Large intestine (tissue), 3 donors: ENCODE measurements around the gene CEP164. TPM values are rescaled to one million over a fixed set of nuclear protein-coding genes. Genes with fewer than 3 reads are reported as not detected.
A peak's percentile ranks its signal among the peaks of the same experiment; 100 is the strongest.

ENCODE experiments used
- DNase-seq, 2 donors: peaks; one replicate each; pipeline versions ENCODE4 v3.0.0 to v3.0.0-alpha.2; 2013
- H3K27ac ChIP-seq: one replicate; pipeline ENCODE4 v1.5.1; 2013; ENCODE audit warnings: low read length
- H3K27me3 ChIP-seq: 2 replicates; pipeline ENCODE4 v1.6.1; 2013; ENCODE audit warnings: low read length; ENCODE audit not compliant: control insufficient read depth, insufficient read depth
- H3K36me3 ChIP-seq: 2 replicates; pipeline ENCODE4 v1.6.1; 2013; ENCODE audit warnings: low read length; ENCODE audit not compliant: control insufficient read depth, insufficient read depth
- H3K4me1 ChIP-seq: one replicate; pipeline ENCODE4 v1.6.1; 2013; ENCODE audit warnings: low read length; ENCODE audit not compliant: control insufficient read depth, insufficient read depth
- H3K4me3 ChIP-seq: one replicate; pipeline ENCODE4 v1.5.1; 2013; ENCODE audit warnings: low read length
- H3K9me3 ChIP-seq: one replicate; pipeline ENCODE4 v1.6.1; 2013; ENCODE audit warnings: mild to moderate bottlenecking, low read depth, low read length, moderate library complexity; ENCODE audit not compliant: control insufficient read depth
- WGBS: methylation state at CpG from one replicate; pipeline ENCODE4 v1.1.5; 2013; ENCODE audit warnings: low lambda C conversion rate; ENCODE audit not compliant: insufficient coverage; 5-methylcytosine and 5-hydroxymethylcytosine counted together
- polyA plus RNA-seq: library from polyadenylated mRNA; unstranded; fragments of 120-200 nt; gene quantifications from one replicate; pipeline ENCODE4 v1.2.1, GENCODE V29; 2013

The CEP164 gene
- polyA plus RNA-seq, 1 donor = 31.0 TPM

DNA sequence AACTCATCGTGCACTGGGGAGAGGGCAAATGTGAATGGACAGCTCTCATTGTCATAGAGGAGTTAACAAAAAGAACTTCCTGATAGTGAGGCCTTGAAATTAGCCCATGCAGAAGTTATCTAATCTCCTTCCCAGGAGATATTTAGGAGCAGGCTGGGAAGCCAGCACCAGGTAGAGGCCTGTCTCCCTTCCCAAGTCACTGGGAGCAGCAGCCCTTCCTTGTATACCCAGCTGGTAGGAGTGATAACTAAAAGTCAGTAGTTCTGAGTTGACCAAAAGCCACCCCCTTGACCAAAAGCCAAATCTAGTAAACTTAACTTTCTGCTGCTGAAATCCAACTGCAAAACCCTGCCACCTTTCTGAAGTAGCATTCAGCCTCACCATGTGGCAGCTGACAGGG is 37.9 kb upstream of the CEP164 start:
- H3K4me3 ChIP-seq = no peak overlapping the region
- no peak for DNase-seq
- peaks cover 16% of the 10 kb centered on the region for H3K4me1 ChIP-seq
- WGBS = no CpG with 5 or more reads among the region's 1 CpG
- no peaks in the 10 kb centered on the region for H3K9me3 ChIP-seq
- H3K27me3 ChIP-seq = no peaks in the 10 kb centered on the region
- H3K27ac ChIP-seq = no peak overlapping the region
- H3K36me3 ChIP-seq = peaks cover 67% of the 10 kb centered on the region

- H3K9me3 ChIP-seq = no peaks in the 10 kb centered on the region
- 100% methylated on average over 1 of the region's 8 CpGs for WGBS
- H3K27me3 ChIP-seq = no peaks in the 10 kb centered on the region
- no peak within 1 kb of the TSS for H3K27ac ChIP-seq
- H3K36me3 ChIP-seq = peaks cover 59% of the 10 kb centered on the region
- DNase-seq = no peak
- H3K4me1 ChIP-seq = peaks cover 16% of the 10 kb centered on the region
- H3K4me3 ChIP-seq = no peak within 1 kb of the TSS
Measured at GRCh38 chr11:117290809-117291396, 36.8 kb upstream of the CEP164 start, which contains the start of gene BACE1-AS. Gene BACE1-AS (plus strand): TSS chr11:117291346.

DNA sequence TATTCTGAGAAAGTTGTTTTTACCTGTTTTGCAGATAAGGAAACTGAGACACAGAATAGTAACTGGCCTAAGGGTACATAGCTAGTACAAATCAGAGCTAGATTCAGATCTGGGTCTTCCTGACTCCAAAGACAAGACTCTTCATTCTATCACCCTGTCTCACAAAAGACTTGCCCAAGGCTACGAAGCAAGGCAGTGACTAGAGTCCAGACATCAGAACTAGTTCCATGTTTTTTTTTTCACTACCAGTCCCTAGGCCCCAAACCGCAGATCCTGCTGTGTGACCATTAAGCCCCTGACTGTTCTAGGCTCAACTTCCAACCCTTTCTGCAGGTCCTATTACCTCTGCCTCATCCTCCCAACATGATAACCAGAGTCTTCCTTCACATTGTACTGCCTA is 35.0 kb upstream of the CEP164 start:
- WGBS = 83% methylated on average over 1 of the region's 2 CpGs
- no peak overlapping the region for H3K27ac ChIP-seq
- no peak for DNase-seq
- H3K4me3 ChIP-seq = no peak overlapping the region
- H3K4me1 ChIP-seq = peaks cover 8% of the 10 kb centered on the region
- H3K36me3 ChIP-seq = peaks cover 56% of the 10 kb centered on the region
- no peaks in the 10 kb centered on the region for H3K27me3 ChIP-seq
- no peaks in the 10 kb centered on the region for H3K9me3 ChIP-seq

GRCh38 chr11:117295438-117296137 is 32.1 kb upstream of the CEP164 start:
- Histone ChIP-seq H3K4me3 (no peak overlapping the region), H3K36me3 (peaks cover 32% of the 10 kb centered on the region), H3K27ac (no peak overlapping the region), H3K4me1 (peaks cover 22% of the 10 kb centered on the region), H3K27me3 (no peaks in the 10 kb centered on the region), H3K9me3 (no peaks in the 10 kb centered on the region)
- no peak for DNase-seq
- 60% methylated on average over 2 of the region's 9 CpGs for WGBS

DNA sequence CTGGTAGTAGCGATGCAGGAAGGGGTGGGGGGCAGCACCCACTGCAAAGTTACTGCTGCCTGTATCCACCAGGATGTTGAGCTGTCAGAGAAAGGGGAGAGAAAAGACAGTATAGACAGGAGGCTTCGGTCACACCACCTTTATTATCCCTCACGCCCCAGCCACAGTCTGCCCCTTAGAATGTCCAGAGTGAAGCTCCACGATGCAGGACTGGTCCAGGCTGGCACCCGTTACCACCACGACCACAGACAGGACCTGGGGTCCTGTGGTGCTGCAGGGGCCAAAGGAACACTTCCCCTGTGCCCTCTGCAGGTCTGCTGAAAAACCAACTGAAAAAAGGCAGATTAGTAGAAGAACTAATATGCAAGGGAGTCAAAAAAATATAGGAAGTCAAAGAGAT is 30.8 kb upstream of the CEP164 start:
- Histone ChIP-seq H3K4me3 (no peak overlapping the region), H3K27ac (no peak overlapping the region), H3K4me1 (peaks cover 22% of the 10 kb centered on the region), H3K9me3 (no peaks in the 10 kb centered on the region), H3K36me3 (peaks cover 20% of the 10 kb centered on the region), H3K27me3 (no peaks in the 10 kb centered on the region)
- no CpG with 5 or more reads among the region's 6 CpGs for WGBS
- no peak for DNase-seq

DNA sequence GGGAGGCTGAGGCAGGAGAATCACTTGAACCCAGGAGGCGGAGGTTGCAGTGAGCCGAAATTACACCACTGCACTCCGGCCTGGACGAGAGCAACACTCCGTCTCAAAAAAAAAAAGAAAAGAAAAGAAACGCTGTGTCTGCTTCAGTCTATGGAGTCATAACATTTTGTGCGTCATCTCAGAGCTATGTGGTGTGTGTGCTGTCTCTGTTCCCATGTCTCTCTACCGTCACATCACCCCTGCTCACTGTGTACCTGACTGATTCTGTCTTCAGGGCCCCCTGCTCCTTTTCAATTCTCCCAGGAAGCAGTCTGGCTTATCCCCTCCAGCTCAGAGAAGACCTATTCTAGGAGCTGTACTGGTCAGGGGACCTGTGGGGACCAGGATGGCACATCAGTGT is 29.5 kb upstream of the CEP164 start:
- WGBS = no CpG with 5 or more reads among the region's 8 CpGs

DNA sequence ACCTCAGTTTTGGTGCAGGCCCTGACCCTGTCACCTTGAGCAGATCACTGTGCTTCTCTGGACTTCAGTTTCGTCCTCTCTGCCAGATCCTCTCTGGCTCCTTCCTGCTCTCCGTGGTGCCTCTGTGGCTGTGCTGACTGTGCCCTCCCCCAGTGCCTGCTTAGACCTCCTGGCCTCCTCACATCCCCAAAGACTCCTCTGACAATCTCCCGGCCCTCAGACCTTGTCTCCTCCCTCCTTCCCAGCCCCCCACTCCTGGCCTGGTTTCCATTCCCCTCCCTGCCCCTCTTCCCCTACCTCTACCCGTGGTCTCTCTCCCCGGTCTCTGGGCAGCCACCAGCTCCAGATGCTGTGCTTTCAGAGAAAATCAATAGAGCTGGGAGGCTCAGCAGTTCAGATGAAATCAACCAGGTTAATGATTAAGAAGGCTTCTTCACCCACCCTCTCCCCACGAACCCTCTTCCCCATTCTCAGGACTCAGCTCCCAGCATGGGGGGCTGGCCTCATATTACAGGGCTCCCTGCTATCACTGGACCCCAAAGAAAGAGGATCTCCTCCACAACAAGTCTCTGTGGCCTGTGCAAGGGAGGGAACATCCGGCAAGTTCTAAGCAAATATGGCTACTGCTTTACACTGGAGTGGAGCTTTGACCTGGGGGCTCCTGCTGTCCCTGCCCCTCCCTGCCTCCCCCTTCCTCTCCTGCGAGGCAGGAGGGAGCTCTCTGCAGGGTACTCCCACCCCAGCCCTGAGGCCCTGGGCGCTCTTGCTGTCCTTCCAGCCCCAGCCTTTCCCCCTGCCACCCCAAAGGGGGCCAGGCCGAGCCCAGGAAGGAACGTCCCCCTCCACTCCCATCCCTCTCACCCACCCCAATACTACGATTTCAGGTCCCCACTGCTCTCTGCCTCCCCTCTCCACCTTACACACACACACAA is 28.0 kb upstream of the CEP164 start:
- peak in 1 of 2 donors; percentile 85 for DNase-seq
- WGBS = no CpG with 5 or more reads among the region's 12 CpGs
- Histone ChIP-seq H3K36me3 (peaks cover 4% of the 10 kb centered on the region), H3K27ac (peak overlapping the region; percentile 43), H3K4me3 (no peak overlapping the region), H3K9me3 (no peaks in the 10 kb centered on the region), H3K27me3 (no peaks in the 10 kb centered on the region), H3K4me1 (peaks cover 35% of the 10 kb centered on the region)

More for the DNA sequence above, 29.5 kb upstream of the CEP164 start:
- no peaks in the 10 kb centered on the region for H3K9me3 ChIP-seq
- DNase-seq = no peak
- peaks cover 26% of the 10 kb centered on the region for H3K4me1 ChIP-seq
- no peak overlapping the region for H3K27ac ChIP-seq
- no peaks in the 10 kb centered on the region for H3K27me3 ChIP-seq
- peaks cover 9% of the 10 kb centered on the region for H3K36me3 ChIP-seq
- H3K4me3 ChIP-seq = no peak overlapping the region

- no peaks in the 10 kb centered on the region for H3K36me3 ChIP-seq
- peak overlapping the region; percentile 43 for H3K27ac ChIP-seq
- no peaks in the 10 kb centered on the region for H3K27me3 ChIP-seq
- H3K4me3 ChIP-seq = no peak overlapping the region
- peak in 1 of 2 donors; percentile 55 for DNase-seq
- no peaks in the 10 kb centered on the region for H3K9me3 ChIP-seq
- no CpG with 5 or more reads among the region's 17 CpGs for WGBS
- H3K4me1 ChIP-seq = peaks cover 35% of the 10 kb centered on the region
Measured at GRCh38 chr11:117300283-117300663, 27.4 kb upstream of the CEP164 start.

DNA sequence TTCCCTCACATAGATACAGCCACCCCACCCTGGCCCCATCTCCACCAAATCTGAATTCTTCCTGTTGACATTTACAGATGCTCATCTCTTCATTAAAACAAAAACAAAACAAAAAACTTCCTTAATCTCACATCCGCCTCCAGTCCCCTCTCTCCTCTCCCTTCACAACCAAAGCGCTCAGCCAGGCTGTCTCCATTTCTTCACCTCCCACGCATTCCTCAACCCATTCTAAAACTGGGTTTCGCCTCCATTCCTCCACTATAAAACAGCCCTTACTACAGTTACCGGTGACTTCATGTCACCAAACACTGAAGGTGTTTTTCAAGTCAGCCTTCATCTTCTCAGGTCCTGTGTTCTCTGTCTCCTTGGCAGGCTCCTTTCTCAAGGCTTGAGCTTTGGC is 26.9 kb upstream of the CEP164 start:
- WGBS = 100% methylated on average over 1 of the region's 5 CpGs
- Histone ChIP-seq H3K4me3 (no peak overlapping the region), H3K36me3 (no peaks in the 10 kb centered on the region), H3K27me3 (no peaks in the 10 kb centered on the region), H3K4me1 (peaks cover 35% of the 10 kb centered on the region), H3K9me3 (no peaks in the 10 kb centered on the region), H3K27ac (peak overlapping the region; percentile 43)
- DNase-seq = no peak

DNA sequence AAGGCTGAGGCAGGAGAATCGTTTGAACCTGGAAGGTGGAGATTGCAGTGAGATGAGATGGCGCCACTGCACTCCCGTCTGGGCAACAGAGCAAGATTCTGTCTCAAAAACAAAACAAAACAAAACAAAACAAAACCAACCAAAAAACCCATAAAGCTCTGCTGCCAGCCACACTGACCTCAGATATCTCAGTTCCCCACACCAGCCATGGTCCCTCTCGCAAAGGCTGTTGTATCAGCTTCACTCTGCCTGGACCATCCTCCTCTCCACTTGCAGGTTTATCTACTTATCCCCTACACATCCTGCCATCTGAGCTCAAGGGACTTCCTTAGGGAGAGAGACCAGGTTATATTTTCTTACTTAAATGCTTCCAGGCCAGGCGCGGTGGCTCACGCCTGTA is 25.4 kb upstream of the CEP164 start:
- Histone ChIP-seq H3K4me1 (peaks cover 35% of the 10 kb centered on the region), H3K4me3 (no peak overlapping the region), H3K9me3 (no peaks in the 10 kb centered on the region), H3K36me3 (peaks cover 8% of the 10 kb centered on the region), H3K27ac (no peak overlapping the region), H3K27me3 (no peaks in the 10 kb centered on the region)
- WGBS = no CpG with 5 or more reads among the region's 7 CpGs
- no peak for DNase-seq
